Stimulated activated CD4-positive, alpha-beta T cell treated with anti-CD3 and anti-CD28 coated beads, Interleukin-2, amount 100 ng/mL, for 4 hours (primary cell): Measurements from ENCODE around the gene RAB3GAP1.
"Not testable (repeated sequence)": the region's sequence is repeated elsewhere in the genome, so short reads cannot be mapped to it uniquely, and the experiment has no call there.

Experiments
- DNase-seq: peaks from one replicate; pipeline ENCODE4 v3.0.0-alpha.2; 2020; ENCODE audit warnings: low read depth

RAB3GAP1 gene

GRCh38 chr2:135052042-135052876 is at the start of gene RAB3GAP1:
Gene RAB3GAP1 (plus strand): TSS chr2:135052292. CDS start chr2:135052308, 16 bp downstream.
- DNase-seq = peak; percentile 89

- DNase-seq = no peak
Measured at GRCh38 chr2:135002836-135003235, 49.3 kb upstream of the RAB3GAP1 start.

- peak; percentile 66 for DNase-seq
Measured at GRCh38 chr2:135004005-135004746, 47.9 kb upstream of the RAB3GAP1 start.

- no peak for DNase-seq
Measured at GRCh38 chr2:135005753-135006152, 46.3 kb upstream of the RAB3GAP1 start.

- no peak for DNase-seq
Measured at GRCh38 chr2:135009339-135009738, 42.8 kb upstream of the RAB3GAP1 start.

GRCh38 chr2:135010200-135010942 is 41.7 kb upstream of the RAB3GAP1 start:
- DNase-seq = no peak

GRCh38 chr2:135011633-135012032 is 40.5 kb upstream of the RAB3GAP1 start:
- no peak for DNase-seq

- no peak for DNase-seq
Measured at GRCh38 chr2:135021618-135022017, 30.5 kb upstream of the RAB3GAP1 start.

GRCh38 chr2:135022952-135023880 is 28.9 kb upstream of the RAB3GAP1 start:
- DNase-seq = no peak

- no peak for DNase-seq
Measured at GRCh38 chr2:135023886-135024485, 28.1 kb upstream of the RAB3GAP1 start.

- DNase-seq = no peak
Measured at GRCh38 chr2:135029481-135030134, 22.5 kb upstream of the RAB3GAP1 start.

- DNase-seq = no peak
Measured at GRCh38 chr2:135030826-135031225, 21.3 kb upstream of the RAB3GAP1 start.

- not testable (repeated sequence) for DNase-seq
Measured at GRCh38 chr2:135033216-135033615, 18.9 kb upstream of the RAB3GAP1 start.

- no peak for DNase-seq
Measured at GRCh38 chr2:135037831-135038230, 14.3 kb upstream of the RAB3GAP1 start.

- DNase-seq = no peak
Measured at GRCh38 chr2:135043345-135043744, 8.7 kb upstream of the RAB3GAP1 start.

GRCh38 chr2:135047300-135047699 is 4.8 kb upstream of the RAB3GAP1 start, which contains the start of gene MAP3K19:
Gene MAP3K19 (minus strand): TSS chr2:135047447. CDS start chr2:135024647, 22,800 bp downstream.
- no peak for DNase-seq

- no peak for DNase-seq
Measured at GRCh38 chr2:135048122-135048521, 4.0 kb upstream of the RAB3GAP1 start.

GRCh38 chr2:135050132-135050531 is 2.0 kb upstream of the RAB3GAP1 start:
- no peak for DNase-seq

- no peak for DNase-seq
Measured at GRCh38 chr2:135050684-135051083, 1.4 kb upstream of the RAB3GAP1 start.

GRCh38 chr2:135052997-135053474 is 944 bp downstream of the RAB3GAP1 start:
- peak; percentile 1 for DNase-seq
